ENCODE data around the gene SECTM1.

Gene SECTM1

GRCh38 chr17:82314012-82314726 is 19.4 kb downstream of the SECTM1 start:
- no peak for DNase-seq

GRCh38 chr17:82313195-82314011 is 20.2 kb downstream of the SECTM1 start:
- no peak for DNase-seq

- DNase-seq, result no peak
Measured at GRCh38 chr17:82311971-82312370, 21.6 kb downstream of the SECTM1 start.

DNA sequence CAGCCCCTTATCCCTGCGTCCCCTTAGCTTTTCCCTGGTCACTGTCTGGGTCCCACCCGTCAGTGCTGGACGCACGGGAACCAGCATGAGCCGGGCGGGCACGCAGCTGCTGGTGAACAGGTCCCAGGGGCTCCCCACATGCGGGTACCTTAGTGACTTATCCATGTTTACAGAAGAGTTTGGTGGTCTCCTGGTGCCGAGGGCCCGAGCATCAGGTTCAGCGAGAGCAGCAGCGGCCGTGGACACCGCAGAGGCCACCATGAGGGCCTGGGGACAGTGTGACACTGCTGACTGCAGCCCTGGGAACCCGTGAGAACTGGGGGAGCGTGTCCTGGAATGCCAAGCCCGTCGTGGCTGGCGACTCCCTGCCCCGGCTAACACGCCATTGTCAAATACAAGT is 22.7 kb downstream of the SECTM1 start:
- no peak for DNase-seq

DNA sequence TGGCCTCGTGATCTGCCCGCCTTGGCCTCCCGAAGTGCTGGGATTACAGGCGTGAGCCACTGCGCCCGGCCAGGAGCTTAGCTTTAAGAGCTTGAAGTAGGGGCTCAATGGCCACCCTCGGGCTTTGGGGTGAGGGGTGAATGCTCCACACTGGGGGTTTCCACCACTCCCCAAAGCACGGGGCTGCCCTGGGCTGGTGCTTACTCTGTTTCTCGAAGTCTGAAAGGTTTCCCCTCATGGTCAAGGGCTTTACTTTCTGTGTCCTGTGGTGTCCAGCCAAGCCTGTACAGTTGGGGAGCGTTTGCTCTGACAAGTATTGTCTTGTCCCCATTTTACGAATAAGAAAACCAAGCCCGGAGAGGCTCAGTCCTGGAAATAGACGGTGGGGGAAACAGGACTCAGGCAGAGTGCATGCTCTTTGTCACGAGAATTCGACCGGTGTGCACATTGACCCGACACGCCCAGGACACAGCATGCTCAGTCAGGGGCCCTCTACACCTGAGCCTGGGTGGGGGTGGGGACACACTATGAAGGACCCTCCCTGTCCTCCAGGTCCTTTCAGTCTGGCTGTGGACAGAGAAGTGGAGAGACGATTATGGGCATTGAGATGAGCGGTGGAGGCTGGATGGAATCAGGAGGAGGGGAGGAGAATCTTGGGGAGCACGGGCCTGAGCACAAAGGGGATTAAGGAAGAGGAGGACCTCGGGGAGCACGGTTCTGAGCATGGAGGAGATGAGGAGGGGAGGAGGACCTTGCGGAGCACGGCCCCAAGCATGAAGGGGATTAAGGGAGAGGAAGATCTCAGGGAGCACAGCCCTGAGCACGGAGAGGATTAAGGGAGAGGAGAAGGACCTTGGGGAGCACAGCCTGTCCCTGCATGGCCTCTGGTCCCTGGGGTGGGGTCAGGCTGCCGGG is 23.7 kb downstream of the SECTM1 start:
- DNase-seq, result no peak

DNA sequence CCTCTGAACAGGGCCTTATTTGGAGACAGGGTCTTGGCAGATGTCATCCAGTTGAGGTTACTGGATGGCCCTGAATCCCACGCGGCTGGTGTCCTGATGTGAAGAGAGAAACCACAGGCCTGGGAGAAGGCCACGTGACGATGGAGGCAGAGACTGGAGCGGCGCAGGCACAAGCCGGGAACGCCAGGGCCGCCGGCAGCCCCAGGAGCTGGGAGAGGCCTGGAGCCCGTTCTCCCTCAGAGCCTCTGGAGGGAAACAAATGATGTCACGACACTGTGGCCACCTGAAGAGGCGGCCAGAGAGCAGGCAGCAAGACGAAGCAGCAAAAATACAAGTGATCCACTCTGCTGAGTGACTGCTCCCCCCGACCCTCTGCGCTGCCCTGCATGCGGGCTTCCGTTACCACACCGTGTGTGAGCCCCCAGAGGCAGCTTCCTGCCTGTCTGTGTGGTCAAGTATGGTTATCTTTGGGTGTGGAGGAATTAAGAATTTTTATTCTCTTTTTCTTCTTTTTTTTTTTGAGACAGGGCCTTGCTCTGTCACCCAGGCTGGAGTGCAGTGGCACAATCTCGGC is 27.8 kb downstream of the SECTM1 start:
- DNase-seq, result no peak

GRCh38 chr17:82304826-82305726 is 28.5 kb downstream of the SECTM1 start:
- no peak for DNase-seq

DNA sequence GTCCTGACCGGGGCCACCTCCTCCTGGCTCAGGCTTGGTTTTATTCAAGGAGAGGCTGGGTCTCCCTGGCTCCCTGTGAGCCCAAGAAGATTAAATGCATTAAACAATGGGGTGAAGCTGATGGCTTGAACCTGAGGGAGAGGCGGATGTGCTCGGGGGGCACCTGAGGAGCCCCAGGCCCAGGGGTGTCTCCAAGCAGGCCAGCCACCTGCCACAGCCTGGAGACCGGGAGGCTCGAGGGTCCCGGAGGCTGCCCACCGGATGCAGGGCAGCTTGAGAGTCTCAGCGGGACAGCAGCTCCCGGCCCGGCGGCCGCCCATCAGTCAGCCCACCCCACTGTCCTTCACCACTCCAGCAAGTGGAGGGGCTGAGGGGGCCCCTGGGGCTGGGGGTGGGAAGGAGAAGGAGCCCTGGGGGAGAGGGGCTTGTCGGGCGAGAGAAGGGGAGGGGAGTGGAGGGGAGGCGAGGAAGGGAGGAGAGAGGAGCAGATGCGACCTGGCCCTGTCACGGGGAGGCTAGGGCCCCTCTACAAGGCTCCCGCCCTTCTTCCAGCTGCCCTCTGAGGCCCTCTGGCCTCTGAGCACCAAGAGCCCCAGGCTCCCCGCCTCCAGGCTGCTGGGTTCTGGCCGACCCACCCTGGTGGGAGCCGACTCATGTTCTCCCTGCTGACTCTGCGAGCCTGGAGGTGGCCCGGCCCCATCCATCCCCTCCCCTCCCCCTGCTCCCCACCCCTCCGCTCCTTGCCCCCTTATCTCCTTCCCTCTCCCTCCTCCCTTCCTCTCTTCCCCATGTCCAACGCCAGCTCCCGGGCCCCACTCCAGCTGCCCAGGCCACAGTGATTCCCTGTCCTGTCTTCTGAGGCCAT is 29.4 kb downstream of the SECTM1 start:
- DNase-seq, result no peak

- DNase-seq, result no peak
Measured at GRCh38 chr17:82302991-82303943, 30.3 kb downstream of the SECTM1 start.

DNA sequence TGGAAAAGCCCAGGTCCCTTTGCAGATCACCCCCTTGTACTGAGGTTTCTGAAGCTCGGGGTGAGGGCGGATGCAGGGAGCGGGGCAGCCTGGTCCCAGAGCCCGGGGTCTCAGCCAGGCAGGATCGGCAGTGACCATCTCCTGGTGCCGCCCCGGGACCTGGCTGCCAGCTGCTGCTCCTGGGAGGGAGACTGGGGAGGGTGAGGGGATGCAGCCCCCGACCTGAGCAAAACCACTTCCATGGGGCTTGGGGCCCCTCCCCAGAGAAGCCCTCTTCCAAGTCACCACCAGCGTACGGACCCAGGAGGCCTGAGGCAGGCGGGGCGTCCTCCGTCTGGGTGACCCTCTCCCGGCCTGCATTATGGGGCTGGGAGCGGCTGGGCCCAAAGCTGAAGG is 31.0 kb downstream of the SECTM1 start:
- DNase-seq, result no peak

DNA sequence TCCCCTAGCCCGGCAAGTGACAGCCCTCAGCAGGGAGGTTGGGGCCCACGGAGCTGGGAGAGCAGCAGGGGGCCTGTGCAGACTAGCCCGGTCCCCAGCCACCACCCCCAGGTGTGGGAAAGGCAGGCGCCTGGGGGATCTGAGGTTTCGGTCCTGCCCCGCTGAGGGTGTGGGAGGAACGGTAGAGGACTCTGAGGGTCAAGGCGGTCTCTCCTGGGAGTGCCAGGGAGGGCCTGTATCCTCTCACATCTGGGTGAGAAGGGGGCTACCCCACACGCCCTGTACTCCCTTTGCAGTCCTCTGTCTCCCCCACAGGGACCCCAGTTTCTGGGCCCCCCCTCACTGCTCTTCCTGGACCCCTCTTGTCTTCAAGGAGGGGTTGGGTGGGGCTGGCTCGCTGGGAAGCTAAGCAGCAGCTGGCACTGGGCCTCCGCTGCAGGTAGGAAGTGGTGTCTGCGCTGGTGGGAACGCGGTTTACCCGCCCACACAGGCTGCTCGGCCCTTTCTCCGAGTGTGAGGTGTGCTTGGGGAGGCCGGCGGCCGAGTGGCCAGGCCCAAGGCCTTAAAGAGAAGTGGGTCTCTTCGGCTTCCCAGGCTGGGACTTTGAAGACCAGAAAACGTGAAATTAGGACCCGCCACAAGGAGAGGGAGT is 31.5 kb downstream of the SECTM1 start:
- DNase-seq, result no peak

DNA sequence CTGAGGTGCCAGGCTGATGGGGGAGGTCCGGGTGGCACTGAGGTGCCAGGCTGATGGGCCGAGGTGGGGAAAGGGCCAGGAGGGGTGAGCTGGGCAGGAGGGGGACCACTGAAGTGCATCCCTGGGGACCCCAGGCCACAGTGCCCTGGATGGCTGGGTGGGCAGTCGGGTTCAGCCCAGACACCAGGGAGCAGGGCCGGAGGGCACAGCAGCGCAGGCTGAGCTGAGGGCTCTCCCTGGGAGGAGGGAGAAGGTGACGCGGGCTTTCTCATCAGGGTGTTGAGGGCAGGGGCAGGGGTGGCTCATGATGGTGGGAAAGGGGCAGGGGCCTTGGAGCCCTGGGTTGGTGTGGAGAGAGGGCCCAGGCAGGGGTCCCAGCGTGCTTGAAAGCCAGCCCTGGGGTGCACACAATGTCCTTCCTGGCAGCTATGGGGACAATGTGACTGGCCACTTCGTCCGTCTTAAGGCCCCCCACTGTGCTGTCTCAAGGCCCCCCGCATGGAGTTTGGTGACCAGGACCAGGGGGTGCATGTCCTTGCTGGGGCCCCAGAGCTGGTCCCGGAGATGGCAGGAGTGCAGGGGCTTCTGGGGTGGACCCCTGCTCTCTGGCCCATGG is 32.2 kb downstream of the SECTM1 start:
- DNase-seq, result no peak

DNA sequence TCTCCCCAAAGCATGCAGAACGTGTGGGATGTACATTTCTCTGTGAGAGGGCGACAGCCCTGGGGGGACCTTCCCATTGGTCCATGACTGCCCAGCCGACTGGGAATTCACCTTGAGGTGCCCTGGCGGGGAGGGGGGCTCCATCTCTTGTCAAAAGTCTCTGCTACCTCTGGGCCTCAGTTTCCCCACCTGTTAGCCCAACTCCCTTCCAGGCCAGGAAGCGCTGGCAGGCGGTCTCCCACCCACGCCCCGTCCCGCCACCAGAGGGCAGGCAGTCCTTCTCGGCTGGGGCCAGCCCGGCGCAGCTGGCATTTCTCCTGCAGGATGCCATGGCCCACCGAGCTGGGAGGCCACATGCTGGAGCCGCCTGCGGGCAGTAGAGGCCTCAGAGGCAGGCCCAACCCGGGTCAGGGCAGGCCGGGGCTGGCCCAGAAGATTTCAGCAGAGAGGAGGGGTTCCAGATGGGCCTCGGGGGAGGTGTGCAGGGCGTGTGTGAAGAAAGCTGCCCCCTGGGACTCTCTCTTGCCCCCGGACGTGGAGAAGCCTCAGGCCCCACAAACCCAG is 32.8 kb downstream of the SECTM1 start:
- DNase-seq, result peak; percentile 77

- no peak for DNase-seq
Measured at GRCh38 chr17:82300228-82300627, 33.3 kb downstream of the SECTM1 start.

DNA sequence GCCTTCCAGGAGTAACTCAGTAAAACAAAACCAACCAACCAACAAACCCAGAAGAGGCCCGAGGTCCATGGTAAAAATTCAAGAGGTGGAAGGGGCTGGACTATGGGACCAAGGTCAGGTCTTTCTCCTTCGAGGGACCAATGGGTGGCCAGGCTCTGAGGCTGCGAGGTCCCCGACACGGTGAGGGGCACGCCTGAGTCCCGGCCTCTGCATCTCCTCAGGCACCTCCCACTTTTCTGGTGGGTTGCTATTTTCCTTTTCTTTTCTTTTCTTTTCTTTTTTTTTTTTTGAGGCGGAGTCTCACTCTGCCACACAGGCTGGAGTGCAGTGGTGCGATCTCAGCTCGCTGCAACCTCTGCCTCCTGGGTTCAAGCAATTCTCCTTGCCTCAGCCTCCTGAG is 34.1 kb downstream of the SECTM1 start:
- DNase-seq, result no peak

DNA sequence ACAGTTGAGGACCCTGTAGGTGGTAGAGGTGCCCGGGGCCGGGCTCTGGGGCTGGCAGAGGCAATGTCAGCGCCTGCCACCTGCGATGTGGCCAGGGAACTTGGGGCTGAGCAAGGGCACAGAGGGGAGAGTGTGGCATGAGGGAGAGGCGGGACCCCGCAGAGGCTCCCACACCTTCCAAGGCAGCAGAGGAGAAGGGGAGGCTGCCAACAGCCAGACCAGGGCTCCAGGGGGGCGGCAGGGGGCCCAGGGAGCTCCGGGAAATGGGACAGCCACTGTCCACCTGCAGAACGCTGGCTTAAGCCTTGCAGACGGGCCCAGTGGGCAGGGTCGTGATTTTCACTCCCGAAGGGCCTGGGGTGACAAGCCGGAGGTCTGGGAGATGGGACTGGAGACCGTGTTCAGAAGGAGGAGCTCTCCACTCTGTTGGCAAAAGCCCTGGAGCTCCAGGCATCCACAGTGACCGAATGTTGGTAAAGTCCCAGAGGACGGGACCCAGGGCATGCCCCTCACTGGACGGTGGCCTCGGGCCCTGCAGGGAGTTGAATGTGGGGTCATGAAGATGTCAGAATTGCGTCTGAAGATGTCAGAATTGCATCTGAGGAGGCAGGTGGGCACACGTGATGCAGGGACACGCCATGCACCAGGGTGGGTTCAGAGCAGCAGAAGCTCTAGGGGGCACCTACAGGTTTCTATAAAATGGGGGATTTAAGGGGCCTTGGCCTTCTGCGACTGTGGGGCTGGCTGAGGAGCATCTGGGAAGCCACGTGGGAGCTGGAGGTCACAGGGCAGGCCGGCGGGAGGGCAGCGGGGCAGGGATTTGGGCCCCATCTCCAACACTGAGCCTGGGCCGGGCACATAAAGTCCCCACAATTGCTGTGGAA is 34.8 kb downstream of the SECTM1 start:
- DNase-seq, result no peak

Measured in left hindlimb (tissue), 1 donor.